ENCODE measurements around the gene OTOG. TPM values are rescaled to one million over a fixed set of nuclear protein-coding genes. Genes with fewer than 3 reads are reported as not detected.

Gene OTOG
- total RNA-seq, 4 donors from 2014 or later: not detected

GRCh38 chr11:17635551-17635938, 88.5 kb downstream of the OTOG start:
- 80 to 83% methylated on average over 2 to 8 of the region's 9 CpGs for WGBS, 2 donors
- no peak overlapping the region for H3K4me3 ChIP-seq (ENCODE audit: low read depth, poor library complexity, severe bottlenecking)
- TF ChIP-seq POLR2A (IDR thresholded peaks at IDR 0.05) (no peak), CTCF (IDR thresholded peaks at IDR 0.05) (no peak)
- peak in 1 of 2 donors; percentile 76 for DNase-seq (ENCODE audit: low spot score in 2 of 2)
- intact Hi-C loops (cut with DNase I; ENCODE audit: low total_unique reads): no loop called here

GRCh38 chr11:17636721-17637120, 89.7 kb downstream of the OTOG start:
- no peak for DNase-seq (ENCODE audit: low spot score in 2 of 2)
- intact Hi-C loops (cut with DNase I; ENCODE audit: low total_unique reads): no loop called here
- TF ChIP-seq POLR2A (IDR thresholded peaks at IDR 0.05) (no peak), CTCF (IDR thresholded peaks at IDR 0.05) (no peak)
- H3K4me3 ChIP-seq (ENCODE audit: low read depth, poor library complexity, severe bottlenecking): no peak overlapping the region
- WGBS, 2 donors: 67 to 69% methylated on average over 5 of the region's 5 CpGs

DNA sequence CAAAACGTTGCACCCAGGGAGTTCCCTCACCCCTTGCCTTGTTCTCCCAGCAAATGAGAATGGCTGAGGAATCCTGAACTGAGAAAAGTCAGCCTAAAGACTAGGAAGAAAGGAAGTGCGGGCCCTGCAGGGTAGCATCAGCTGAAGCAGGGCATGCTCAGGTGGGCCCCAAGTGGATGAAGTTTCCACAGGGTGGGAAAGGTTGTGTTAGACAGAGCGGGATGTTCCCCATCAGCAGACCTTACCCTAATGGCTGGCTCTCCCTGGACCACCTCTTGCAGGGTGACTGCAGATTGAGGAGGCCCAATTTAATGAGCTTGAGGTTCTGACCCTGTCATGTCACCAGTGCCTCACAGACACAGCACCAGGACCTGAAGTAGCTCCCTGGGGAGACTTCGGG, 90.8 kb downstream of the OTOG start:
- TF ChIP-seq POLR2A (IDR thresholded peaks at IDR 0.05) (no peak), CTCF (IDR thresholded peaks at IDR 0.05) (no peak)
- no peak overlapping the region for H3K4me3 ChIP-seq (ENCODE audit: low read depth, poor library complexity, severe bottlenecking)
- intact Hi-C loops (cut with DNase I; ENCODE audit: low total_unique reads): no loop called here
- DNase-seq (ENCODE audit: low spot score in 2 of 2): peak in 1 of 2 donors; percentile 57
- 73 to 75% methylated on average over 4 of the region's 4 CpGs for WGBS, 2 donors

DNA sequence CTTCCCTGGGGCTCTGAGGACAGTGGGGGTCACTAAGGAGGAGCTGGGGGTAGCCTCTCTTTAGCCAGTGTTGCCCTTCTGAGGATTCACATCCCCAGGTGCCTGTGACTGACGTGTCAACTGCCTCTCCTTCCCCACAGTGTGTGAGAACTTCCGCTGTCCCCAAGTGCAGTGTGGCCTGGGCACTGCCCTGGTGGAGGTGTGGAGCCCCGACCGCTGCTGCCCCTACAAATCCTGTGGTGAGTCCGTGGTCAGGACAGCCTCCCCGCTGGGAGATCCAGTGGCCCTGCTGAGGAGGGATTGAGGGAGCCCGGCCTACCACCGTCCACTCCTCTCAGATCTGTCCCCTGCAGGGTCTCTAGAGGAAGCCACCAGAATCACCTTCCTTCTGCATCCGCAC, 91.3 kb downstream of the OTOG start:
- TF ChIP-seq POLR2A (IDR thresholded peaks at IDR 0.05): no peak
- TF ChIP-seq CTCF (IDR thresholded peaks at IDR 0.05): no peak
- DNase-seq (ENCODE audit: low spot score in 2 of 2): peak in 1 of 2 donors; percentile 52
- no peak overlapping the region for H3K4me3 ChIP-seq (ENCODE audit: low read depth, poor library complexity, severe bottlenecking)
- WGBS, 2 donors: 83 to 92% methylated on average over 9 of the region's 9 CpGs
- intact Hi-C loops (cut with DNase I; ENCODE audit: low total_unique reads): no loop called here

- TF ChIP-seq POLR2A (IDR thresholded peaks at IDR 0.05) (no peak), CTCF (IDR thresholded peaks at IDR 0.05) (no peak)
- DNase-seq (ENCODE audit: low spot score in 2 of 2): peak in 1 of 2 donors; percentile 65
- H3K4me3 ChIP-seq (ENCODE audit: low read depth, poor library complexity, severe bottlenecking): no peak overlapping the region
- WGBS, 2 donors: 90 to 92% methylated on average over 4 of the region's 4 CpGs
- intact Hi-C loops (cut with DNase I; ENCODE audit: low total_unique reads): no loop called here
Measured at GRCh38 chr11:17639091-17639490, 92.0 kb downstream of the OTOG start.

GRCh38 chr11:17639781-17640180, 92.7 kb downstream of the OTOG start:
- 87% methylated on average over 2 of the region's 2 CpGs for WGBS, 2 donors
- H3K4me3 ChIP-seq (ENCODE audit: low read depth, poor library complexity, severe bottlenecking): no peak overlapping the region
- TF ChIP-seq POLR2A (IDR thresholded peaks at IDR 0.05) (no peak), CTCF (IDR thresholded peaks at IDR 0.05) (no peak)
- intact Hi-C loops (cut with DNase I; ENCODE audit: low total_unique reads): no loop called here
- DNase-seq (ENCODE audit: low spot score in 2 of 2): no peak

Measured in lower leg skin (tissue), 4 donors.